ENCODE data around the gene WNT9B. TPM values are rescaled to one million over a fixed set of nuclear protein-coding genes. Genes with fewer than 3 reads are reported as not detected.

Gene WNT9B
- total and polyA plus RNA-seq, 2 donors (not counting 1 experiment from before 2014, with no cell fraction given), result not detected

- Histone ChIP-seq H3K9ac (ENCODE audit: insufficient read depth, low read length) (no peak overlapping the region), H3K4me2 (ENCODE audit: extremely low read depth, insufficient read depth, low read length) (no peak overlapping the region), H2AFZ (ENCODE audit: low read length) (no peak overlapping the region), H3K36me3 (ENCODE audit: control insufficient read depth, insufficient read depth, low read length) (no peaks in the 10 kb centered on the region), H3K4me1 (ENCODE audit: control insufficient read depth, extremely low read depth, insufficient read depth, low read length) (no peaks in the 10 kb centered on the region), H3K9me3 (ENCODE audit: control insufficient read depth, insufficient read depth, low read depth, low read length) (no peaks in the 10 kb centered on the region), H4K20me1 (ENCODE audit: control insufficient read depth, extremely low read depth, insufficient read depth, low read length) (no peaks in the 10 kb centered on the region), H3K4me3 (replicated peaks in 1 of 4; ENCODE audit: control extremely low read depth in 1 of 4, insufficient read depth in 1 of 4, low read depth in 3 of 4, low read length in 4 of 4) (no peak overlapping the region), H3K27me3 (ENCODE audit: control insufficient read depth, insufficient read depth, low read length) (peaks cover 12% of the 10 kb centered on the region), H3K79me2 (ENCODE audit: control insufficient read depth, insufficient read depth, low read length) (no peaks in the 10 kb centered on the region), H3K27ac (ENCODE audit: insufficient read depth, low read length) (no peak overlapping the region)
- TF ChIP-seq EZH2 (IDR thresholded peaks at IDR 0.05; ENCODE audit: low read length, missing control alignments) (no peak), CTCF (conservative IDR thresholded peaks at IDR 0.05 in 1 of 2, IDR thresholded peaks at IDR 0.05 in 1 of 2; ENCODE audit: low read depth in 1 of 2, low read length in 2 of 2) (no peak)
- DNase-seq (ENCODE audit: low read depth in 2 of 2), result no peak
Measured at GRCh38 chr17:46877466-46877865, 26.1 kb downstream of the WNT9B start.

- H3K27ac ChIP-seq (ENCODE audit: insufficient read depth, low read length), result no peak overlapping the region
- H3K4me2 ChIP-seq (ENCODE audit: extremely low read depth, insufficient read depth, low read length), result no peak overlapping the region
- H3K9ac ChIP-seq (ENCODE audit: insufficient read depth, low read length), result no peak overlapping the region
- no peaks in the 10 kb centered on the region for H3K4me1 ChIP-seq (ENCODE audit: control insufficient read depth, extremely low read depth, insufficient read depth, low read length)
- no peaks in the 10 kb centered on the region for H3K36me3 ChIP-seq (ENCODE audit: control insufficient read depth, insufficient read depth, low read length)
- no peaks in the 10 kb centered on the region for H4K20me1 ChIP-seq (ENCODE audit: control insufficient read depth, extremely low read depth, insufficient read depth, low read length)
- peaks cover 12% of the 10 kb centered on the region for H3K27me3 ChIP-seq (ENCODE audit: control insufficient read depth, insufficient read depth, low read length)
- no peak for DNase-seq (ENCODE audit: low read depth in 2 of 2)
- TF ChIP-seq CTCF (conservative IDR thresholded peaks at IDR 0.05 in 1 of 2, IDR thresholded peaks at IDR 0.05 in 1 of 2; ENCODE audit: low read depth in 1 of 2, low read length in 2 of 2) (no peak), EZH2 (IDR thresholded peaks at IDR 0.05; ENCODE audit: low read length, missing control alignments) (no peak)
- no peak overlapping the region for H3K4me3 ChIP-seq (replicated peaks in 1 of 4; ENCODE audit: control extremely low read depth in 1 of 4, insufficient read depth in 1 of 4, low read depth in 3 of 4, low read length in 4 of 4)
- H2AFZ ChIP-seq (ENCODE audit: low read length), result no peak overlapping the region
- no peaks in the 10 kb centered on the region for H3K79me2 ChIP-seq (ENCODE audit: control insufficient read depth, insufficient read depth, low read length)
- no peaks in the 10 kb centered on the region for H3K9me3 ChIP-seq (ENCODE audit: control insufficient read depth, insufficient read depth, low read depth, low read length)
Measured at GRCh38 chr17:46878055-46878454, 26.7 kb downstream of the WNT9B start.

GRCh38 chr17:46879101-46879500 lies 27.7 kb downstream of the WNT9B start:
- TF ChIP-seq EZH2 (IDR thresholded peaks at IDR 0.05; ENCODE audit: low read length, missing control alignments) (no peak), CTCF (conservative IDR thresholded peaks at IDR 0.05 in 1 of 2, IDR thresholded peaks at IDR 0.05 in 1 of 2; ENCODE audit: low read depth in 1 of 2, low read length in 2 of 2) (no peak)
- Histone ChIP-seq H3K27ac (ENCODE audit: insufficient read depth, low read length) (no peak overlapping the region), H3K4me1 (ENCODE audit: control insufficient read depth, extremely low read depth, insufficient read depth, low read length) (no peaks in the 10 kb centered on the region), H3K9me3 (ENCODE audit: control insufficient read depth, insufficient read depth, low read depth, low read length) (no peaks in the 10 kb centered on the region), H3K4me2 (ENCODE audit: extremely low read depth, insufficient read depth, low read length) (no peak overlapping the region), H3K79me2 (ENCODE audit: control insufficient read depth, insufficient read depth, low read length) (no peaks in the 10 kb centered on the region), H3K27me3 (ENCODE audit: control insufficient read depth, insufficient read depth, low read length) (peaks cover 12% of the 10 kb centered on the region), H3K36me3 (ENCODE audit: control insufficient read depth, insufficient read depth, low read length) (no peaks in the 10 kb centered on the region), H3K9ac (ENCODE audit: insufficient read depth, low read length) (no peak overlapping the region), H3K4me3 (replicated peaks in 1 of 4; ENCODE audit: control extremely low read depth in 1 of 4, insufficient read depth in 1 of 4, low read depth in 3 of 4, low read length in 4 of 4) (no peak overlapping the region), H4K20me1 (ENCODE audit: control insufficient read depth, extremely low read depth, insufficient read depth, low read length) (no peaks in the 10 kb centered on the region), H2AFZ (ENCODE audit: low read length) (no peak overlapping the region)
- no peak for DNase-seq (ENCODE audit: low read depth in 2 of 2)
